Activated naive CD4-positive, alpha-beta T cell treated with anti-CD3 and anti-CD28 coated beads for 36 hours (primary cell): ENCODE results near the gene GALNT10. TPM values are rescaled to one million over a fixed set of nuclear protein-coding genes. Genes with fewer than 3 reads are reported as not detected.

Source experiments
- CTCF ChIA-PET: fragments of 350-600 bp; sonication (Branson Sonifier 250); formaldehyde crosslinking; loops from one replicate; lab custom pipeline; 2021; ENCODE audit warnings: antibody characterized with exemption; lab: Charles Lee
- DNase-seq: peaks from one replicate; pipeline ENCODE4 v3.0.0-alpha.2; 2020
- H3K27ac Mint-ChIP-seq: one replicate; pipeline ENCODE4 v1.8.0; 2021; ENCODE audit warnings: mild to moderate bottlenecking, mixed read lengths
- H3K27me3 Mint-ChIP-seq: one replicate; pipeline ENCODE4 v1.8.0; 2021; ENCODE audit warnings: low read depth, mixed read lengths
- H3K36me3 Mint-ChIP-seq: one replicate; pipeline ENCODE4 v1.8.0; 2021; ENCODE audit warnings: low read depth, mixed read lengths
- H3K4me1 Mint-ChIP-seq: one replicate; pipeline ENCODE4 v1.8.0; 2021; ENCODE audit warnings: low read depth, mixed read lengths
- H3K4me3 Mint-ChIP-seq: one replicate; pipeline ENCODE4 v1.8.0; 2021; ENCODE audit warnings: mild to moderate bottlenecking, moderate library complexity, mixed read lengths
- H3K9me3 Mint-ChIP-seq: one replicate; pipeline ENCODE4 v1.8.0; 2021; ENCODE audit warnings: mixed read lengths
- intact Hi-C: fragments of 100-400 bp; cut with micrococcal nuclease; formaldehyde crosslinking; loops from one replicate; pipeline ENCODE4 v1.15.1; 2023
- total RNA-seq, 2 experiments: library from RNA; stranded (reverse); gene quantifications; one replicate each; pipeline ENCODE4 v1.2.3, GENCODE V29; 2021

GALNT10 gene
- total RNA-seq, 2 experiments from 2014 or later = 41.2 to 42.8 TPM

GRCh38 chr5:154363411-154363810, 172.9 kb downstream of the GALNT10 start:
- H3K27me3 Mint-ChIP-seq = no peaks in the 10 kb centered on the region
- CTCF ChIA-PET = no interaction called here
- no peak overlapping the region for H3K27ac Mint-ChIP-seq
- no peaks in the 10 kb centered on the region for H3K9me3 Mint-ChIP-seq
- no peak for DNase-seq
- H3K4me3 Mint-ChIP-seq = no peak overlapping the region
- H3K4me1 Mint-ChIP-seq = peaks cover 3% of the 10 kb centered on the region
- intact Hi-C loops = no loop called here
- no peaks in the 10 kb centered on the region for H3K36me3 Mint-ChIP-seq

- Mint-ChIP-seq H3K27ac (no peak overlapping the region), H3K36me3 (peaks cover 4% of the 10 kb centered on the region), H3K4me3 (no peak overlapping the region), H3K9me3 (no peaks in the 10 kb centered on the region), H3K4me1 (peaks cover 3% of the 10 kb centered on the region), H3K27me3 (no peaks in the 10 kb centered on the region)
- intact Hi-C loops = no loop called here
- DNase-seq = no peak
- CTCF ChIA-PET = no interaction called here
Observed at GRCh38 chr5:154364771-154365170, 174.2 kb downstream of the GALNT10 start.

DNA sequence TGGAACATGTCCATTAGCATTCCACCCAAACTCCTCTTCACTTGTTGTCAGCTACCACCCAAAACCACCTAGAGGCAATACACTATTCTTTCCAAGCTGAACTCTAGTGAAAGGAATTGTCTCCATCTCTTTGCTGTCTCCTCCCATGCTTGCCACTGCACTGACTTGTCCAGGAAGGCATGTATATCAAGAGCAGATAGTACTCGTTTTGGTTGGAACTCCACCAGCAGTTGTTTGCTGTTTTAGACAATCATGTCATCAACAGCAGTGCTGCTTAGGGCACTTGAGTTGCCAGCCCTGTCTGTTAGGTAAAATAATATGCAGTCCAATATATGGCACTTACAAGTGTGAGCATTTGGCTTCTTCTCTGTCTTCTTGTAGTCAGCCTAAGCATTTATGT, 175.3 kb downstream of the GALNT10 start:
- peaks cover 3% of the 10 kb centered on the region for H3K4me1 Mint-ChIP-seq
- no peaks in the 10 kb centered on the region for H3K27me3 Mint-ChIP-seq
- CTCF ChIA-PET = no interaction called here
- intact Hi-C loops = no loop called here
- DNase-seq = no peak
- no peak overlapping the region for H3K4me3 Mint-ChIP-seq
- H3K9me3 Mint-ChIP-seq = no peaks in the 10 kb centered on the region
- H3K27ac Mint-ChIP-seq = no peak overlapping the region
- peaks cover 4% of the 10 kb centered on the region for H3K36me3 Mint-ChIP-seq

DNA sequence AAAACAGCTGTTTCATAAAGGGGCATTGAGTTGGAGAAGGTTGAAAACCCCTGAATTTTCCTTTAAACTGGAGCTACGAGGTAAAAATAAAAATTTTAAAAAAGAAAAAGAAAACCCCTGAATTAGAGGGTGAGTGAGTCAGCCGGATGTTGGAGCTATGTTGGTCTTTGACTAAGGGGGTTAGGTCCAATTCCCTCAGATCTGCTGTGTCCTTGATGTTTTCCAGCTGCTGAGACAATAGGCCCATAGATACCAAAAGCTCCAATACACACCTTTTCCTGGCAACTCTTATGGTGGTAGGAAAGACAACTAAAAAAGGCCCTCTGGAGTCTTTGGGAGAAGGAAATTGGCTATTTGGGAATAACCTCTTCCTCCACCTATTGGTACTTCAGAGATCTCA, 175.8 kb downstream of the GALNT10 start:
- H3K27ac Mint-ChIP-seq = no peak overlapping the region
- CTCF ChIA-PET = no interaction called here
- no peaks in the 10 kb centered on the region for H3K9me3 Mint-ChIP-seq
- no peaks in the 10 kb centered on the region for H3K27me3 Mint-ChIP-seq
- intact Hi-C loops = no loop called here
- peaks cover 4% of the 10 kb centered on the region for H3K36me3 Mint-ChIP-seq
- H3K4me1 Mint-ChIP-seq = peaks cover 3% of the 10 kb centered on the region
- H3K4me3 Mint-ChIP-seq = no peak overlapping the region
- DNase-seq = no peak

GRCh38 chr5:154367101-154367500, 176.6 kb downstream of the GALNT10 start:
- peak overlapping the region; percentile 26 for H3K27ac Mint-ChIP-seq
- DNase-seq = no peak
- peaks cover 3% of the 10 kb centered on the region for H3K4me1 Mint-ChIP-seq
- CTCF ChIA-PET = no interaction called here
- no peaks in the 10 kb centered on the region for H3K27me3 Mint-ChIP-seq
- peaks cover 4% of the 10 kb centered on the region for H3K36me3 Mint-ChIP-seq
- H3K4me3 Mint-ChIP-seq = no peak overlapping the region
- H3K9me3 Mint-ChIP-seq = no peaks in the 10 kb centered on the region
- intact Hi-C loops = no loop called here

DNA sequence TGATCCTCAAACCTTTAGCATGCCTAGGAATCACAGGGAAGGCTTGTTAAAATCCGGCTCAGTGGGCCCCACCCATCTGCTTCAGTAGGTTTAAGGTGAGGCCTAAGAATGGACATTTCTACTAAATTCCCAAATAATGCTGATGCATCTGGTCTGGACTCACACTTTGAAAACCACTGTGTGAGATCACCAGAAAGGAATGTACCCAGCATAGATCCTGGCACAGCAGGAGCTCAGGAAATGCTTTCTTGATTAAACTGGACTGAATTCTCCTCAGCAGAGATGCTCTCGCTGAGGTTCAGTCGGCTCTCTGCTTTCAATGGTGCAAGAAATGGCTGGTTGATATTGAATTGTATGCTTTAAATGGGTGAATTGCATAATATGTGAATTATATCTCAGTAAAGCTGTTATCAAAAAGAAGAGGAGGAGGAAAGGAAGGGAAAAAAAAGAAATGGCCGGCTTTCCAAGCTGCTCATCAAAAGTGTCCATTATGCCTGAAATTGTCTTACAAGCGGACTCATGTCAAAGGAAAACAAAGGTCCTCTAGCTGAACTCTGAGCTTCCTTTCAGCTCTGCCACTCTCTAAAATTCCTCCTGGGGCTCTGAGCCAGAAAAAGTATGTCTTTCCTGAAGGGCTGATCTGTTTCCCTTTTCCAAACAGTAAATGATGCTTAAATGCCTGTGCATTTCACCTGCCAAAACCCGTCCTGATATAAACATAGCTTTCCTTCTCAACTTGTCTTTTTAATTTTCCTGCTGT, 177.7 kb downstream of the GALNT10 start:
- no peak for DNase-seq
- Mint-ChIP-seq H3K27me3 (no peaks in the 10 kb centered on the region), H3K27ac (no peak overlapping the region), H3K9me3 (no peaks in the 10 kb centered on the region), H3K4me3 (no peak overlapping the region), H3K36me3 (peaks cover 4% of the 10 kb centered on the region), H3K4me1 (peaks cover 3% of the 10 kb centered on the region)
- CTCF ChIA-PET = interaction anchor here (0.5 kb wide), 1 partner anchor 57 kb away, joined by 3 read pairs; no protein-coding TSS in a partner anchor
- intact Hi-C loops = no loop called here

GRCh38 chr5:154369682-154370081, 179.1 kb downstream of the GALNT10 start:
- no peak for DNase-seq
- H3K4me3 Mint-ChIP-seq = no peak overlapping the region
- intact Hi-C loops = no loop called here

DNA sequence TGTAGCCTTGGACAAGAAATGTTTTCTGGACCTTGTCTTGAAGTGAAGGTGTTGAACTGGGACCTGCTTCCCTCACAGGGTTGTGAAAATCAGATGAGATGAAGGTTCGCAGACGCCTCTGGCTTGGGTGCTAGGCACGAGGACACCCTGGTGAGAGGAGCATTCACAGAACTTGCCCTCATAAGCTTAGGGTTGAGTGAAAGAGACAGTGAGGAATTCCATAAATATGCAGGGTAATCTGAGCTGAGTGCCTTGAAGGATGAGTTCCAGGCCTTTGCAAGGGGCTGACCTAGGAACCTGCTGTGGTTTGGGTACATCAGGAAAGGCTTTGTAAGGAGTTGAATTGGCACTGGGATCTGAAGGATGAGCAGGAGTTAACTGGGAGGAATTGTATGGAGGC, 179.6 kb downstream of the GALNT10 start:
- DNase-seq = no peak
- Mint-ChIP-seq H3K27me3 (no peaks in the 10 kb centered on the region), H3K36me3 (peaks cover 4% of the 10 kb centered on the region), H3K4me3 (no peak overlapping the region), H3K27ac (no peak overlapping the region), H3K4me1 (peaks cover 3% of the 10 kb centered on the region), H3K9me3 (no peaks in the 10 kb centered on the region)
- CTCF ChIA-PET = no interaction called here
- intact Hi-C loops = no loop called here

More at GRCh38 chr5:154369682-154370081, 179.1 kb downstream of the GALNT10 start:
- Mint-ChIP-seq H3K9me3 (no peaks in the 10 kb centered on the region), H3K27ac (no peak overlapping the region), H3K36me3 (peaks cover 4% of the 10 kb centered on the region), H3K4me1 (peaks cover 3% of the 10 kb centered on the region), H3K27me3 (no peaks in the 10 kb centered on the region)
- CTCF ChIA-PET = no interaction called here

- H3K27me3 Mint-ChIP-seq = no peaks in the 10 kb centered on the region
- H3K4me3 Mint-ChIP-seq = no peak overlapping the region
- CTCF ChIA-PET = no interaction called here
- H3K9me3 Mint-ChIP-seq = no peaks in the 10 kb centered on the region
- no peak for DNase-seq
- peaks cover 3% of the 10 kb centered on the region for H3K4me1 Mint-ChIP-seq
- intact Hi-C loops = no loop called here
- no peak overlapping the region for H3K27ac Mint-ChIP-seq
- peaks cover 4% of the 10 kb centered on the region for H3K36me3 Mint-ChIP-seq
Observed at GRCh38 chr5:154370813-154371212, 180.3 kb downstream of the GALNT10 start.

DNA sequence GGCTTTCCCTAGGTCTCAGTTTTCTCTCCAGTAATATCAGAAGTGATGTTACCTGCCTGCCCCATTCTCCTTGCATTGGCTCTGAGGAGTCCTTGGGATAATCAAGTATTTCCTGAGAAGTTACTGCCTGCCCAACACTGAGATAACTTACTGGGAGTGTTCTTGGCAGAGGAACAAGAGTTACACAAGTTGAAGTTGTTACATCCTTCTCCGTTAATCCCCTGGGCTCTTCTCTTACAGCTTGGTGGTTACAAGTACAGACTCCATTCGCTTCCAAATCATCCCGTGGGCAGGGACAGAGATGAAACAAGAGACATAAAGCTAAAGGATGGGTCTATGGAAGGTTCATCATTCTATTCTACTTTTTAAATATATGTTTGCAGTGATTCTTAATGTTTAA, 181.2 kb downstream of the GALNT10 start:
- no peak overlapping the region for H3K4me3 Mint-ChIP-seq
- peaks cover 4% of the 10 kb centered on the region for H3K36me3 Mint-ChIP-seq
- no peaks in the 10 kb centered on the region for H3K9me3 Mint-ChIP-seq
- intact Hi-C loops = no loop called here
- no peak overlapping the region for H3K27ac Mint-ChIP-seq
- CTCF ChIA-PET = no interaction called here
- H3K4me1 Mint-ChIP-seq = peaks cover 3% of the 10 kb centered on the region
- no peak for DNase-seq
- no peaks in the 10 kb centered on the region for H3K27me3 Mint-ChIP-seq

- Mint-ChIP-seq H3K4me3 (no peak overlapping the region), H3K4me1 (no peaks in the 10 kb centered on the region), H3K9me3 (no peaks in the 10 kb centered on the region), H3K27me3 (no peaks in the 10 kb centered on the region), H3K27ac (no peak overlapping the region), H3K36me3 (peaks cover 8% of the 10 kb centered on the region)
- DNase-seq = no peak
- CTCF ChIA-PET = no interaction called here
- intact Hi-C loops = no loop called here
Observed at GRCh38 chr5:154372661-154373060, 182.1 kb downstream of the GALNT10 start.

- Mint-ChIP-seq H3K4me1 (no peaks in the 10 kb centered on the region), H3K36me3 (peaks cover 12% of the 10 kb centered on the region), H3K27ac (no peak overlapping the region), H3K27me3 (no peaks in the 10 kb centered on the region), H3K9me3 (no peaks in the 10 kb centered on the region), H3K4me3 (no peak overlapping the region)
- no peak for DNase-seq
- intact Hi-C loops = no loop called here
- CTCF ChIA-PET = no interaction called here
Observed at GRCh38 chr5:154373326-154373725, 182.8 kb downstream of the GALNT10 start.

GRCh38 chr5:154373729-154374179, 183.2 kb downstream of the GALNT10 start:
- DNase-seq = no peak
- no peak overlapping the region for H3K27ac Mint-ChIP-seq
- H3K27me3 Mint-ChIP-seq = no peaks in the 10 kb centered on the region
- CTCF ChIA-PET = no interaction called here
- no peaks in the 10 kb centered on the region for H3K4me1 Mint-ChIP-seq
- intact Hi-C loops = no loop called here
- H3K4me3 Mint-ChIP-seq = no peak overlapping the region
- peaks cover 12% of the 10 kb centered on the region for H3K36me3 Mint-ChIP-seq
- no peaks in the 10 kb centered on the region for H3K9me3 Mint-ChIP-seq
